ENCODE measurements around the gene CACNA1B. TPM values are rescaled to one million over a fixed set of nuclear protein-coding genes. Genes with fewer than 3 reads are reported as not detected.

The CACNA1B gene
- total RNA-seq, 6 donors from 2014 or later = 0.03 to 0.15 (median 0.03) TPM; not detected in 3

DNA sequence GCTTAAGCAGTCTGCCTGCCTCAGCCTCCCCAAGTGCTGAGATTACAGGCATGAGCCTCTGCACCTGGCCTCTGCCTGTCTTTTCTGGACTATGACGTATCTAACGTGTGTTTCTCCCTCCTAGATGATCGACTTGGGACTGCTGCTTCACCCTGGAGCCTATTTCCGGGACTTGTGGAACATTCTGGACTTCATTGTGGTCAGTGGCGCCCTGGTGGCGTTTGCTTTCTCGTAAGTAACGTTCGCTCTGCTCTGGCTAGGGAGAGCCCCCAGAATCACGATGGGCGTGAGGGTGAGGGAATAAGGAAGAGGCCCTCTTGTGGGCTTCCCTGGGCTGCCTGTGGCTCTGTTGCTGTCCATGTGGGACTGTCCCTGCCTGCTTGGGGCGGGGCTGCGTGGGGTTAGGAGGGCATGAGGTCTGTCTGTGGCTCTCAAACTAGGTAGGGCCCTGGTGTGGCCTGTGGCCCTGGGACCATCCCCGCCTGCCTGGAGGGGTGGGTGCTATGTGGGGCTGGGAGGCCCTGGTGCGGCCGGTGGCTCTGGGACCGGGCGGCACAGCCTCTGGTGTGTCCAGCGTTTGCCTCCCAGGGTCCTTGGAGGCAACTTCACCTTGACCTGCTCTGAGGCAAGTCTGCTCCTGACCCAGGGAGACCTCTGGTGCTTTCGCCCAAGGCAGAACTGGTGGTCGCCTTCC, 171.7 kb downstream of the CACNA1B start:
- DNase-seq (peak in 1 of 2 donors; percentile 18), ATAC-seq (ENCODE audit: low FRiP score in 2 of 2) (no peak)
- Histone ChIP-seq H3K27ac (no peak overlapping the region), H3K27me3 (no peaks in the 10 kb centered on the region), H3K4me3 (no peak overlapping the region), H3K4me1 (no peaks in the 10 kb centered on the region), H3K9me3 (no peaks in the 10 kb centered on the region), H3K36me3 (no peaks in the 10 kb centered on the region)
- 82 to 85% methylated on average over 12 to 15 of the region's 21 CpGs for WGBS, 2 donors
- no peak for TF ChIP-seq EP300 (IDR thresholded peaks at IDR 0.05)
- TF ChIP-seq, protein P1, sequence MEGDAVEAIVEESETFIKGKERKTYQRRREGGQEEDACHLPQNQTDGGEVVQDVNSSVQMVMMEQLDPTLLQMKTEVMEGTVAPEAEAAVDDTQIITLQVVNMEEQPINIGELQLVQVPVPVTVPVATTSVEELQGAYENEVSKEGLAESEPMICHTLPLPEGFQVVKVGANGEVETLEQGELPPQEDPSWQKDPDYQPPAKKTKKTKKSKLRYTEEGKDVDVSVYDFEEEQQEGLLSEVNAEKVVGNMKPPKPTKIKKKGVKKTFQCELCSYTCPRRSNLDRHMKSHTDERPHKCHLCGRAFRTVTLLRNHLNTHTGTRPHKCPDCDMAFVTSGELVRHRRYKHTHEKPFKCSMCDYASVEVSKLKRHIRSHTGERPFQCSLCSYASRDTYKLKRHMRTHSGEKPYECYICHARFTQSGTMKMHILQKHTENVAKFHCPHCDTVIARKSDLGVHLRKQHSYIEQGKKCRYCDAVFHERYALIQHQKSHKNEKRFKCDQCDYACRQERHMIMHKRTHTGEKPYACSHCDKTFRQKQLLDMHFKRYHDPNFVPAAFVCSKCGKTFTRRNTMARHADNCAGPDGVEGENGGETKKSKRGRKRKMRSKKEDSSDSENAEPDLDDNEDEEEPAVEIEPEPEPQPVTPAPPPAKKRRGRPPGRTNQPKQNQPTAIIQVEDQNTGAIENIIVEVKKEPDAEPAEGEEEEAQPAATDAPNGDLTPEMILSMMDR (IDR thresholded peaks at IDR 0.05) = no peak
- no peak for TF ChIP-seq POLR2AphosphoS5 (IDR thresholded peaks at IDR 0.05)
- no peak for TF ChIP-seq POLR2A (IDR thresholded peaks at IDR 0.05)

DNA sequence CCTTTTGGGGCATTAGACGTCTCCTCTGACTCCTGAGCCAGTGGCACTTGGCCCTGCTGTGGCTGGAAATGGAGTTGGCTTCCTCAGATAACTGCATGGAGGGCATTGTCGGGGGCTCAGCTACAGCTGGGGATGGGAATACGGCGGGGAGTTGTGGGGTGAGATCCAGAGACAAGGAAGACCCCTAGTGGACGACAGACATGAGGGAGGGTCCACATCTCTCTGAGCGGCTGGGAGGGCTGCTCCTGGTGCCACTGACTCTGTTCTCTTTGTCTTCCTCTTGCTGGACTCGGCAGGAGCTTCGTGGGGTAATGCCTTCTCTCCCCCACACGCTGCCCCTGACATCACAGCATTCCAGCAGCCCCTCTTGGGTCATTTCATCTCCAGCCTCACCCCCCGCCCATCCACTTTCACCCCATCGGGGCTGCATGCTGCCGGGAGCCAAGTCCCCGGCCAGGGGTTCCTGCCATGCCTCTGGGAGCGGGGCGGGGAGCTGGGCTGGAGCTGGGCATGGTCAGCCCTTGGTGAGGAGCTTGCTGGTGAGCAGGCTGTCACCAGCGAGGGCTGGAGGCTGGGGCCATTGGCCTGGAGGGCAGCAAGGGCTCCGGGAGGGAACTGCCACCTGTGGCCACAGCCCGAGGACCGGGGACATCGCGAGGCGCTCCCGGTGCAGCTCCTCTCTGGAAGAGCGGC, 172.3 kb downstream of the CACNA1B start:
- no peak overlapping the region for H3K27ac ChIP-seq
- no peaks in the 10 kb centered on the region for H3K4me1 ChIP-seq
- no peak for TF ChIP-seq EP300 (IDR thresholded peaks at IDR 0.05)
- TF ChIP-seq, protein P1 (IDR thresholded peaks at IDR 0.05) = no peak
- no peak for TF ChIP-seq POLR2AphosphoS5 (IDR thresholded peaks at IDR 0.05)
- TF ChIP-seq POLR2A (IDR thresholded peaks at IDR 0.05) = no peak
- H3K4me3 ChIP-seq = no peak overlapping the region
- WGBS, 2 donors = 62 to 66% methylated on average over 17 to 24 of the region's 24 CpGs
- no peaks in the 10 kb centered on the region for H3K9me3 ChIP-seq
- H3K27me3 ChIP-seq = no peaks in the 10 kb centered on the region
- DNase-seq = peak in 1 of 2 donors; percentile 8
- ATAC-seq (ENCODE audit: low FRiP score in 2 of 2) = no peak
- no peaks in the 10 kb centered on the region for H3K36me3 ChIP-seq

DNA sequence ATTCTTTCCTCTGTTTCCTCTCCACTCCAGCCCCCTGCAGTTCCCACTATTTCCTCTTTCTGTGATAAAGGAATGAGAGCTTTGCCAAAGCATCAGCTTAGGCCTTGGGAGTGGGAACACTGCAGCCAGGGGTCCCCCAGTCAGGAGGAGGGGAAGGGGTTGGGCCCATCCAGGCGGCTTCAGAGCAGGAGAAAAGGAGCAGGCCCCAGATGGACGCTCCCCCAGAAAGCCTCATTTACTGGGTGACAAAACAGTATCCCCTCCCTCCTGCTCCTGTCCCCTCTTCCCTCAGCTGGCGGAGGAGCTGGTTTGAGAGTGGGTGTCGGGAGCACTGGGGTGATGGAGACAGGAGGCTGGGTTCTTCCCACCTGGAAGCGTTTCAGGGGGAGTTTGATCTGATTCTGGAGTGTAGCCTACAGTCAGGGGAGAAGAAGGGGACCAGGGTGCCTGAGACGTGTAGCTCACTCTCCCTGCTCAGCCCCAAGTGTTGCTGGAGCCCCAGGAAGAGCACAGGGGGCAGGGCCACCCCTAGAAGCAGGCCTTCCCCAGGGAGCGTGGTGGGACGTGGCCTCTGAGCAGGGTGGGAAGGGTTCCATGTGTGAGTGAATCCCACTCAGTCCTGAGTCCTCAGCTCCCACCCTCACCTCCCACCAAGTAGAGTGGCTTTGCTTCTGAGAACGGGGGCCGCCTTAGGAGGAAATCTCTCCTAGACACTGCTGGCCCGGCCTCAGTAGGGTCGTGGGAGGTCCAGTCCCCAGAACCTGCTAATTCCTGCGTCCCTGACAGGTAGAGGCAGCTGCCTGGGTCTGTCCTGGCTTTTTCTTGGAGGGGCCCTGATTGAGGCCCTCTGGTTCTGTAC, 173.1 kb downstream of the CACNA1B start:
- Histone ChIP-seq H3K27ac (no peak overlapping the region), H3K36me3 (no peaks in the 10 kb centered on the region), H3K4me3 (no peak overlapping the region), H3K27me3 (no peaks in the 10 kb centered on the region), H3K4me1 (no peaks in the 10 kb centered on the region), H3K9me3 (no peaks in the 10 kb centered on the region)
- DNase-seq (peak in 1 of 2 donors; percentile 6), ATAC-seq (ENCODE audit: low FRiP score in 2 of 2) (no peak)
- 71 to 72% methylated on average over 7 to 13 of the region's 13 CpGs for WGBS, 2 donors
- TF ChIP-seq POLR2AphosphoS5 (IDR thresholded peaks at IDR 0.05) (no peak), POLR2A (IDR thresholded peaks at IDR 0.05) (no peak), EP300 (IDR thresholded peaks at IDR 0.05) (no peak)
- TF ChIP-seq, protein P1 (IDR thresholded peaks at IDR 0.05) = no peak

DNA sequence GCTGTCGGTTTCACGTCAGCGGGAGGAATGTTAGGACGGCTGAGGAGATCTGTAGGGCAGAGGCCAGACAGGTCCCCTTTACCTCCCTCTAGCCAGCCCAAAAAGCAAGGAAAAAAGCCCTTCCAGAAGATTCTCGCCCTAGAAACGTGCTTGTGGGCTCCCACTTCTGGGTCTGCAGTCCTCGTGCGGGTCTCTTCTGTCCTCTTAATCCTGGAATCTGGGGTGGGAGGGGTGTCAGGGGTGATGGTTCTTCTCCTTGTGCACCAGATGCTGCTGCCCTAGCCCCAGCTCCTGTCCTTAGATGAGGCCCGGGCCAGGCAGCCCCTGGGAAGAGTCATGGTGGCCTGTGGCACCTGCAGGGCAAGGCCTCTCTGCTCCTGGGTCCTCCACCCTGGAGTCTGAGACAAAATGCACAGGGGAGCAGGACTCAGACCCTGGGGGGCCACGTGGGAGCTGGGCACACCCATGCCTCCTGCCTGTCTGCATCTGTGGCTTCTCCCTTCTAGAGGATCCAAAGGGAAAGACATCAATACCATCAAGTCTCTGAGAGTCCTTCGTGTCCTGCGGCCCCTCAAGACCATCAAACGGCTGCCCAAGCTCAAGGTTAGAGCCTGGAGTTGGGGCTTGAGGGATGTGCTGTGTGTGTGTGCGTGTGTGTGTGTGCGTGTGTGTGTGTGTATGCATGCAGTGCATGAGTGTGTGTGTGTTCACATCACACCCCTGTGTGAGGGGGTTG, 174.2 kb downstream of the CACNA1B start:
- no peak overlapping the region for H3K4me3 ChIP-seq
- ATAC-seq (ENCODE audit: low FRiP score in 2 of 2) = no peak
- no peaks in the 10 kb centered on the region for H3K9me3 ChIP-seq
- H3K36me3 ChIP-seq = no peaks in the 10 kb centered on the region
- H3K4me1 ChIP-seq = no peaks in the 10 kb centered on the region
- TF ChIP-seq POLR2AphosphoS5 (IDR thresholded peaks at IDR 0.05) (no peak), POLR2A (IDR thresholded peaks at IDR 0.05) (no peak), EP300 (IDR thresholded peaks at IDR 0.05) (no peak)
- TF ChIP-seq, protein P1 (IDR thresholded peaks at IDR 0.05) = no peak
- H3K27ac ChIP-seq = no peak overlapping the region
- 72 to 75% methylated on average over 13 to 15 of the region's 15 CpGs for whole genome bisulfite sequencing, 2 donors
- peak in 1 of 2 donors; percentile 5 for DNase-seq
- no peaks in the 10 kb centered on the region for H3K27me3 ChIP-seq

Measured in upper lobe of left lung (tissue), 6 donors.